Daoy (cell line): Measurements from ENCODE around the gene SLC22A17. TPM values are rescaled to one million over a fixed set of nuclear protein-coding genes. Genes with fewer than 3 reads are reported as not detected.
A peak's percentile ranks its signal among the peaks of the same experiment; 100 is the strongest.
"Not testable (repeated sequence)": the region's sequence is repeated elsewhere in the genome, so short reads cannot be mapped to it uniquely, and the experiment has no call there.

Experiments
- DNase-seq: peaks from one replicate; pipeline ENCODE4 v3.0.0-alpha.2; 2015; ENCODE audit warnings: low read depth
- total RNA-seq: library from RNA; depleted of rRNA; stranded (reverse); fragments of >200 nt; shearing (Covaris generic); gene quantifications from 2 replicates; pipeline ENCODE4 v1.2.3, GENCODE V29; 2014

SLC22A17 gene
- total RNA-seq, 1 experiment from 2014 or later, result 13.9 TPM

- DNase-seq, result no peak
Measured at GRCh38 chr14:23344481-23344880, 8.2 kb downstream of the SLC22A17 start.

DNA sequence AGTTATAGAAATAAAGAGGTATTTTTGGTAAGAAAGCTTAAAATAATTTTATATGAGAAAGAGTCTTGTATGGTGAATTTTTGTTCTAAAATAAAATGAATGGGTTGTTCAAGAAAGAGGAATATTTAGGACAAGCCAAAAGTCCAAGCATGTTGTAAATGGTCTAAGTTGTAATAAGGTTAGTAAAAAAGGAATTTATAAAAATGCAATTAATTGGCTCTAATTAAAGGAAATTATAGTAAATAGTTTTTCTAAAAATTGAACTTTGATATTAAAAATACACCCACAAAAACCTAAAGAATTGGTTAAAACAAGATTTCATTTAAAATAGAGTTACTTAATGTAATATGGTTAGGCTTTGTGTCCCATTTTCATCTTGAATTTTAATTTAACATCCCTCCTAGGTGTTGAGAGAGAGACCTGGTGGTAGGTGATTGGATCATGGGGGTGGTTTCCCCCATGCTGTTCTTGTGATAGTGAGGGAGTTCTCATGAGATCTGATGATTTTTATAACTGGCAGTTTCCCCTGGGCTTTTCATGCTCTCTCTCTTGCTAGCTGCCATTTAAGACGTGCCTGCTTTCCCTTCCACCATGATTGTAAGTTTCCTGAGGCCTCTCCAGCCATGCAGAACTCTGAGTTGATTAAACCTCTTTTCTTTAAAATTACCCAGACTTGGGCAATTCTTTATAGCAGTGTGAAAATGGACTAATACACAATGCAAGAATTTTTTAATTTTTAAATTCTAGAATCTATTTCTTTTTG, 13.0 kb downstream of the SLC22A17 start:
- no peak for DNase-seq

GRCh38 chr14:23335623-23336022, 17.1 kb downstream of the SLC22A17 start:
- no peak for DNase-seq

DNA sequence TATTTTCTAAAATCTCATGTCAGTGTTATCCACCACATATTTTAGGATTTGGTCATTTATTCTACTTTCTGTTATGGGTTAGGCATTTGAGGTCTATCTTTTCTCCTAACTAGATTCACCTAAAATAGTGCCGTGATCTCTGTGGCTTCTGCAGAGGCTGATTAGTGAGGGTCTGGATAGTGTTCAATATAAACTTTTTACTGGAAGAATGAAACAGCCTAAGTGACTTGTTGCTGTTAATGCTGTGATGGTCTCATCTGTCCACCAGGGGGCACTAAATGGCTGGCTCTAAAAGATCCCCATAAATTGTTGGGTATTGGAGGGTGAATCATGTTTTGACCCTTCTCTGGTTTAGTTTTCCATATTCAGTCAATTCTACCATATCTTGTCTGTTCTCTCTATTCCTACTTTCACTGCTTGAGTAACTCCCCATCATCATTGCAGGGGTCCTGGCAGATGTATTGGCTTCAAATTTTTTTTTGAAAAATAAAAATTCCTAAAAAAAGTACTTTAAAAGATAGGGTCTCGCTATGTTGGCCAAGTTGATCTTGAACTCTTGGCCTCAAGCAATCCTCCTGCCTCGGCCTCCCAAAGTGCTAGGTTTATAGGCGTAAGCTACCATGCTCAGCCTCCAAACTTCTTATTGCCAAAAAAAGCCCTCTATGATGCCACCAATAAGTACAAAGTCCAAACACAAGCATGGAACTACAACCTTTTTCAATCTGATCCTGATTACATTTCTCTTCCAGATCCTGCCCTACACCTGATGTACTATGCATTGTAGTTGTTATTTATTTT, 24.5 kb downstream of the SLC22A17 start:
- DNase-seq, result peak; percentile 74

- DNase-seq, result no peak
Measured at GRCh38 chr14:23326491-23327332, 26.0 kb downstream of the SLC22A17 start.

- DNase-seq, result not testable (repeated sequence)
Measured at GRCh38 chr14:23325746-23326145, 26.9 kb downstream of the SLC22A17 start.

DNA sequence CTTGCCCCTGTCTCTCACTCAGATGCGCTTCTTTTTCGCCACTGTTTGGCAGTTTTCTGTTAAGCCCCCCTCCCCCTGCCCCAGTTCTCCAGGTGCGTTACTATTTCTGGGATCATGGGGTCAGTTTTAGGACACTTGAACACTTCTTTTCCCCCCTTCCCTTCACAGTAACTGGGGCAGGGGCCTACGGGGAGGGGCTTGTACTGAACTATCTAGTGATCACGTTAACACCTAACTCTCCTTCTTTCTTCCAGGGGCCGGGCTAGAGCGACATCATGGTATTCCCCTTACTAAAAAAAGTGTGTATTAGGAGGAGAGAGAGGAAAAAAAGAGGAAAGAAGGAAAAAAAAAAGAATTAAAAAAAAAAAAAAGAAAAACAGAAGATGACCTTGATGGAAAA, 27.7 kb downstream of the SLC22A17 start:
- no peak for DNase-seq

DNA sequence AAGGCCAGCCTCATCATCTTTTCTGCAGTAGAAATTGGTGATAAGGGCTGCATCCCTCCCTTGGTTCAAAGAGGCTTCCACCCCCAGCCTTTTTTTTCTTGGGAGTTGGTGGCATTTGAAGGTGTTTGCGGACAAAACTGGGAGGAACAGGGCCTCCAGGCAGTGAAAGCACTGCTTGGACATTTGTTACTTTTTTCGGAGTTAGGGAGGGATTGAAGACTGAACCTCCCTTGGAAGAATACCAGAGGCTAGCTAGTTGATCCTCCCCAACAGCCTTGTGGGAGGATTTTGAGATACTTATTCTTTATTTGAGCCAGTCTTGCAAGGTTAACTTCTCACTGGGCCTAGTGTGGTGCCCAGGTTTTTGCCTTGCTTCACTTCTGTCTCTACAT, 28.2 kb downstream of the SLC22A17 start:
- no peak for DNase-seq

DNA sequence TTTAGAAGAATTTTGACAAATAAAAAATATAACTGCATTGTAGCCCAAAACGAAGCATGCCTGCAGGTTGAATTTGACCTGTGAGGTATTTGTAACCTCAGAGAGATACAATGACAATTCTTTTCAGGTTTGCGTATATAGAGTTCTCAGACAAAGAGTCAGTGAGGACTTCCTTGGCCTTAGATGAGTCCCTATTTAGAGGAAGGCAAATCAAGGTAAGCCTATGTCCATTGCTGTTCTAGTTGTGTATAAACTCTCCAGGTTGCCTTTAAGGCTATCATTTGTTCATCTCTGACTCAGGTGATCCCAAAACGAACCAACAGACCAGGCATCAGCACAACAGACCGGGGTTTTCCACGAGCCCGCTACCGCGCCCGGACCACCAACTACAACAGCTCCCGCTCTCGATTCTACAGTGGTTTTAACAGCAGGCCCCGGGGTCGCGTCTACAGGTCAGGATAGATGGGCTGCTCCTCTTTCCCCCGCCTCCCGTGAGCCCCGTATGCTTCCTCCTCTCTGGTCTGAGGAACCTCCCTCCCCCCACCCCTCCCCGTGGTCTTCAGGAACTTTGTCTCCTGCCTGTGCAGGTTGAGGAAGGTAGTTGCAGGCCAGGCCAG, 28.7 kb downstream of the SLC22A17 start:
- no peak for DNase-seq

DNA sequence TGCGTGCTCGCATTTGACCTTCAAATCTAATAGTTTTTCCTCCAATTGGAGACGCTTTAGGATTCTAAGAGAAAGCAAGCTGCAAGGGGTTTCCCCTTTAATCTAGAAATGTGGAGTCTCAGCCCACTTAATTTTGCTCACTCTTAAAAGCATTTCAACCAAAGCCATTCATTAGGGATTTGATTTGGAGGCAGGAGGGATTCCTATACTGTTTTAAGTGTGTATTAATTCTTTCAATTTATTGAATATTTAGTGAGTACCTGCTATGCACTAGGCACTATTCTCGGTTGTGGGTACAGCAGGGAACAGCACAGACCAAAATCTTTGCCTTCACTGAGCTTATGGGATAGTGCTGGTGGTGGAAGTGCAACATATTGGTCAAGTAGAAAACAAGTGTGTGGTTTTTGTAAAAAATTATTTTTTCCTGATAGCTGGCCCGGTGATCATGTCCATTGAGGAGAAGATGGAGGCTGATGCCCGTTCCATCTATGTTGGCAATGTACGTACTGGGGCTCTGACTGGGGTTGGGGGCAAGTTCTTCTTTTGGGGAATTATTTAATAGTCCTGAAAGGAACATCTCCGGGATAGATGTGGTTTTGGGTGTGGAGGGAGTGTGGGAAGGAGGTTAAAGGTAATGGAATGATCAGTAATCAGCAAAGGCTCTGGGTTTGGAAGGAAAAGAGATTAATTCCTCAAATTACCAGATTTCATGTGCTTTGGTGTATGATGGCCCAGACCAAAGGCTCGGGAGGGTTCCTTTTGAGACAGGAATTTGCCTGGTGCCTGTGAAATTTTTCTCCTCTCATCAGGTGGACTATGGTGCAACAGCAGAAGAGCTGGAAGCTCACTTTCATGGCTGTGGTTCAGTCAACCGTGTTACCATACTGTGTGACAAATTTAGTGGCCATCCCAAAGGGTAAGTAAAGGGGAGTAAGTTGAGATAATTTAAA, 29.8 kb downstream of the SLC22A17 start:
- no peak for DNase-seq

DNA sequence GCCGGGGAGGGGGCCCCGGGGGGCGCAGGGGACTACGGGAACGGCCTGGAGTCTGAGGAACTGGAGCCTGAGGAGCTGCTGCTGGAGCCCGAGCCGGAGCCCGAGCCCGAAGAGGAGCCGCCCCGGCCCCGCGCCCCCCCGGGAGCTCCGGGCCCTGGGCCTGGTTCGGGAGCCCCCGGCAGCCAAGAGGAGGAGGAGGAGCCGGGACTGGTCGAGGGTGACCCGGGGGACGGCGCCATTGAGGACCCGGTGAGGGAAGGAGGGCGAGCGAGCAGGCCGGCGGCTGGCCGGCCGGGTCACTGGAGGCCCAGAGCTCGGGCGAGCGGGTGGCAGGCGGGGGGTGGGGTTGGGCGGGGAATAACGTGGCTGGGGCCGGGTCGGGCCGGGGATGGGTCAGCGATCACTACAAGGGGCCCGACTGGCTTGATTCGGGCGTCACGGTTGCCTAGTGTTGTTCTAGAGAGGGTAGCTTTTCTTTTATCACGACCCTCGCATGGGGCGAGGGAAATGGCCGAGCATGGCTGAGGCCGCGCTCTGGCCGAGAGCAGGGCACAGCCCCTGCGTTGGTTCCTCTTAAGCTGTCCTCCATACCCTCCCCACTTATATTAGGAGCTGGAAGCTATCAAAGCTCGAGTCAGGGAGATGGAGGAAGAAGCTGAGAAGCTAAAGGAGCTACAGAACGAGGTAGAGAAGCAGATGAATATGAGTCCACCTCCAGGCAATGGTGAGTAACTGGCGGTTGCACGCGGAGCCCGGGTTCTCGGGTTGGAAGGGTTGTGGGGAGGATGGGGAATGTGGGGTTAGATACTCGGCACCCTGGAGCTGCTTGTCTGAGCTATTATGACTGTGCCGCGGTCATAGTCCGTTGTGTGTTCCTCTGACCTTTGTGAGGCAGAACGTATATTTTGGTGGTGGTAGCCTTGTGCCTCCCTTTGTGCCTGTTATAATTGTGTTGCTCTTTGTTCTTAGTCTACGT, 30.8 kb downstream of the SLC22A17 start:
- peak; percentile 68 for DNase-seq

- peak; percentile 100 for DNase-seq
Measured at GRCh38 chr14:23320584-23321571, 31.8 kb downstream of the SLC22A17 start, which contains the start of gene PABPN1. PABPN1 (plus strand) TSS chr14:23321457; CDS start chr14:23321470, 13 bp downstream.

GRCh38 chr14:23319746-23320583, 32.7 kb downstream of the SLC22A17 start:
- no peak for DNase-seq

DNA sequence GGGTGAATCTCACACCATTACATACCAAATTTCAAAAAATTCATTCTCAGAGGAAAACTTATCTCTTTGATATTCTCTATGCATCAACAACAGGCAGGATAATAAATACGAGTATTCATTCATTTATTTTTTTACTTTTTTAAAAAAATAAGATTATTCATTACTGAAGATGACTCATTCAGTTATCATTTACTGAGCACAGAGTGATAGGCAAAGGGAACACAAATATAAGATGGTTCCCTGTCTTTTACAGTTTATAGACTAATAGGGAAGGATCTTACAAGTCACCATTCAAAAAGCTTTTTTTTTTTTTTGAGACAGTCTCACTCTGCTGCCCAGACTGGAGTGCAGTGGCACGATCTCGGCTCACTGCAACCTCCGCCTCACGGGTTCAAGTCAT, 36.4 kb downstream of the SLC22A17 start:
- DNase-seq, result no peak

- DNase-seq, result no peak
Measured at GRCh38 chr14:23310546-23310945, 42.1 kb downstream of the SLC22A17 start.

DNA sequence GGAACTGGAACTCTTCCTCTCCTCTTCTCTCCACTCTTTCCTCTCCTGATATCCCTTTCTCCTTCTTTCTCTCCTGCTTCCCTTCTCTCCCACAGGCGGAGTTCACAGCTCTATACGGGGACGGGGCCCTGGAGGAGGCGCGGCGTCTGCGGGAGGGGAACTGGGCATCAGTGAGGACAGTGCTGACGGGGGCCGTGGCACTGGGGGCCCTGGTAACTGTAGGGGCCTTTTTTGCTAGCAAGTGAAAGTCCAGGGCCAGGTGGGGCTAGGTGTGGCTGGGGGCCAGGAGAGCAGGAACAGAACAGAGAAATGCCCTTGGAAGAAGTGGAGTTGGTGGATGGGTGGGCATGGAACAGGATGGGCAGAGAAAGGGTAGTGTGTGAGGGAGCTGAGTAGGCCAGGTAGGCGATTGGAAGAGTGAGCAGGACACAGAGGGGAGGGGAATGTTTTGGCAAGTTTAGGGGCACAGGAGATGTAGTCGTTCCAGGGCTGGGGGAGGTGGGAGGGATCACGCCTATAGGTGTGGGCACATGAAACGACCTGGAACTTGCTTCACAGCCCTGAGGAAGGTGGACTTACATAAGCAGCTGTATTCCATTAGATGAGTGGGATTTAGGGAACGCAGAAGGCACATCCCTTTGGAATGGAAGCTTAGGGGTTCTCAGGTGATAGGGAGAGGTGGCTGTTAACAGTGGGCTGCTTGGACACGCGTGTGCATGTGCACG, 43.8 kb downstream of the SLC22A17 start:
- no peak for DNase-seq
